D341Med (cell line): ENCODE data around the gene INO80.
"Not testable (repeated sequence)": the region's sequence is repeated elsewhere in the genome, so short reads cannot be mapped to it uniquely, and the experiment has no call there.

ENCODE experiments used
- DNase-seq: peaks from one replicate; pipeline ENCODE4 v3.0.0; 2012; ENCODE audit warnings: low spot score

INO80 gene

DNA sequence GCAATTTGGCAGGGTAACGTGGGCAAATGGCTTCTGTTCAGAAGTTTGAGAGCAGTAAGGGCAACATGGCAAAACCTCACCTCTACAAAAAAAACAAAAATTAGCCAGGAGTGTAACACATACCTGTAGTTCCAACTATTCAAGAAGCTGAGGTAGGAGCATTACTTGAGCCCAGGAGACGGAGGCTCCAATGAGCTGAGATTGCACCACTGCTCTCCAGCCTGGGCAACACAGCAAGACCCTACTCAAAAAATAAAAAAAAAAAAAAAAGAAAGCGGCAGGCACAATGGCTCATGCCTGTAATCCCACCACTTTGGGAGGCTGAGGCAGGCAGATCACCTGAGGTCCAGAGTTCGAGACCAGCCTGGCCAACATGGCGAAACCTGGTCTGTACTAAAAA, 5.9 kb upstream of the INO80 start:
- DNase-seq = no peak

DNA sequence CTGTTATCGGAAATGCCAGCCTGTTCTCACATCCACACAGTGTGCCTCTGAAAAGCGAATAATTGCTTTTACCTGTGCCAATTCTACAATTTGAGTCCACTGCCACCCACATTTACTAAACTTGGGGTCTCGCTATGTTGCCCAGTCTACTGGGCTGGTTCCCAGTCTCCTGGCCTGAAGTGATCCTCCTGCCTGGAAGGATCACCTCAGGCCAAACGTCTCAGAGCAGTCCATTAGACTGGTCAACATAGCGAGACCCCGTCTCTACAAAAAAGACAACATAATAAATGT, 827 bp upstream of the INO80 start:
- no peak for DNase-seq

DNA sequence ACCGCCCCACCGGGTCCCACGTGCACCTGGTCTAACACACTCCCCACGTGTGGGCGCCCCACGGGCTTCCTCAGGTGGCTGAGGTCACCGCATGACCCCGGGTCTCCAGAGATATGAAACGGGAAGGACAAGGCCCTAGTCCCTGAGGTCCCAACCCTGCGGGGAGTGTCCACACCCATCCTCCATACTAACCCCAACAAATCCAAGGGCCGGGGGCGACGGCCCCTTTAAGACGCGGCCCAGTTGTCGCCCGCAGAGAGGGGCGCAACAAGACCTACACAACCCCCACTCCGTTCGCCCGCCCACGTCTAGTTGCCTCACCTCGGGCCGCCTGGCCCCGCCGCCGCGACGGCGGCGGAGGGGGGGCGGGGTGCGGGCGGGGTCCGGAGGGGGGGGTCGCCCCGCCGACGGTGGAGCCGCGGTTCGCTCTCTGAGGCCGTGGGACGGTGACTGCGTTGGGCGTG, 396 bp downstream of the INO80 start:
- no peak for DNase-seq

DNA sequence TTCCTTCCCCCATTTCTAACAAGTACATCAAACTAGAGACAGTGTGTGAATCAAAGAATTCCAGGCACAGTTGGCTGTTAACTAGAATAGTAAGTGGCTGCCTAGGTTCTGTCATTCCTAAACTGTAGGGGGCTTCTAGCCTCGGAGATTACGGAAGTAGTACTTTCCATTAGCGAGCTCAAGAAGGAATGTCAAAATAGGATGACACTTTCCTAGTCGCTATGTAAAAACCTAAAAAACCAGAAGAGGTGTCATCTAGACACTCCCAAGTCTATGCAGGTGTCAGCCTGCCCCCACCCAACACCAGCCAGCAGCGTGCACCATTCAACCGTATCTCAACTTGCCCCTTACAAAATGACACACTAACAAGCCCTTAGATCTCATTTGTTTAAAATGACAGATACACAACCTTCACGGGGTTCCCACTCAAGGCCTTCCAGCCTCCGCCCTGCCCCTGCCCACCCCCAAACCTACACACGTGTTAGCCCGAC, 874 bp downstream of the INO80 start:
- DNase-seq = no peak

DNA sequence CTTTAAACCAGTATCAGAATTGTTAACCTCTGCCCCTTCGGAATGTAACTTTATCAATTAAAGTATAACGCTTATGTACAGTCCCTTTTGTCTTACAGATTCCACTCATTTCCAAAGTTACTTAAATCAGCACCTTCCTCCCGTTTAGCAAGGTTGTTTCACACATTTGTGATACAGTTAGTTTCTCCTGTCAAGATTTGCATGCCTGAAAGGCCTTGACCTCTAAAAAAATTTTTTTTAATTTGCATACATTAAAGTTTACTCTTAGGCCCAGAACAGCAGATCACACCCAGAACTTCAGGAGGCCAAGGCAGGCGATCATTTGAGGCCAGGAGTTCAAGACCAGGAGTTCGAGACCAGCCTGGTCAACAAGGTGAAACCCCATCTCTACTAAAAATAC, 9.1 kb downstream of the INO80 start:
- no peak for DNase-seq

DNA sequence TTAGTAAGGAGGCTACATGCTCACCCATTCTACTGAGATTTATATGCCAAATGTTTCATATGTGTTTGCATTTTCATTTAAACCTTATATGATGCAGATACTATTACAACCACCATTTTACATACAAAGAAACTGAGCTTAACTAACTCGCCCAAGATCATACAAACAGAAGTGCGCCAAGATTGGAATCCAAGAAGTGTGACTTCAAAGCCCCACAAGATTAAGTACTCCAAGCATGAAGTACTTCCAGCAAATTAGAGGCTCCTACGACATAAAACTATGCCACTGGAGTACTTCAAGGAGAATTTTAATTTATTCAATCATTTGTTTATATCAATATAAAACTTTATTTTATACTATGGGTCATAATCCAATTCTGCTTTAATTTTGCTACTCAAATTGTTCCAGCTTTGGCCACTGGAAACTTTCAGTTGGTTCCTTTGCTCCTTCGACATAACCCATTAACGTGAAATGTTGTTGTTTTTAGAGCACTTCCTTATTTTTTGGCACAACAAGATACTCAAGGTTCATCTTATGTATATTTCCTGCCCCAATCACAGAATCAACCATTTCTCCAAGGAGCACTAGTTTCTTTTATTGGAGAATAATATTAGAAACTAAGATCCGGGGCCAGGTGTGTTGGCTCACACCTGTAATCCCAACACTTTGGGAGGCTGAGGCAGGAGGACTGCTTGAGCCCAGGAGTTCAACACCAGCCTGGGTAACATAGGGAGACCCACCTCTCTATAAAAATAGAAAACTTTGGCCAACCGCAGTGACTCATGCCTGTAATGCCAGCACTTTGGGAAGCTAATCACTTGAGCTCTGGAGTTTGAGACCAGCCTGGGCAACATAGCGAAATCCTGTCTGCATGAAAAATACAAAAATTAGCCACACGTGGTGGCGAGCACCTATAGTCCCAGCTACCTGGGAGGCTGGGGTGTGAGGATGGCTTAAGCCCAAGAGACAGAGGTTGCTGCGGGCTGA, 10.4 kb downstream of the INO80 start:
- DNase-seq = no peak

DNA sequence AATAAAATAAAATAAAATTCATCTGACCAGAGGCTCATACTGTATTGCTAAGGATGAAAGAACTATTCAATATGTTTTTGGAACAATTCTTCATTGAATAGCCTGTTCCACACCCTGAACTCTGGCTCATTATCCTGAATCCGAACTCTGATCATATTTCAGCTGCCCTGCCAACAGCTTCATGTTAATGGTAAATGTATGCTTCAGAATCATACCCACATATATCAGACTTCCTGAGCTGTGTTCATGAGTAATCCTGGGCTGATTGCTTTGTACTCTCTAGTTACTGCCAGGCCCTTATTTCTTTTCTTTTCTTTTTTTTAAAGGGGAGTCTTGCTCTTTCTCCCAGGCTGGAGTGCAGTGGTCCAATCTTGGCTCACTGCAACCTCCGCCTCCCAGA, 11.8 kb downstream of the INO80 start:
- no peak for DNase-seq

DNA sequence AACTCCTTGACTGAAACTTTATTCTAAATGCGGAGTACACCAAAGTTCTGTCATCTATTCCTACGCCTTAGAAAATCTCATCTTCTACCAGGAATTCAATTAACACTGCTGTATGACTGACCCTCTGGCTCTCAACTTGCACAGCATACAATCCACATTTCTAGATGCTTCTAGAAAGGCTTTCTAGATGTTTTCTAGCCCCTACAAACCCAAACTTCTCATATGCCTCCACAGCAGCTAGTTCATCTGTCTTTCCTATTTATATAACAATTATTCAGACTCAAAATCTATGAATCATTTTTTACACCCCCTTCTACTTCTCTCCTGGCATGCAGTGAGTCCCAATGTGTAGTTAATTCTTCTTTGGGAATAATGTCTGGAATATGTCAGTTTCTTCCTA, 13.2 kb downstream of the INO80 start:
- no peak for DNase-seq

DNA sequence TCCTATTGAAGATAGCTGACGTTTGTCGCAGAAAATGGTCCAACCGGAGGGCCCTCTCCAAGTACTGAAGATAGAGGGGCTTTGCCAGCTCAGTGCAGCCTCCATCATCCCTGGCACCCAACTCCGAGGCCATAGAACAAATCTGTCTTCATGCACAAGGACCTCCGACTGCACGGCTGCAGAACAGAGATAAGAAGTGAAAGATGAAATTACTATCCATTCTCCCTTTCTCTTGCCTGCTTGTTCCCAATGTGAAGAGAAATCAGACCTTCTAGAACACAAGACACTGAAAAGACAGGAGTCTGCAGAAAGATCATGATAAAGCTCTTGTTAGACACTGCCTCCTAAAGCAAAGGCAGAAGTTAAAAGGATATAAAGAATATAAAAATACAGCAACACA, 19.9 kb downstream of the INO80 start:
- no peak for DNase-seq

DNA sequence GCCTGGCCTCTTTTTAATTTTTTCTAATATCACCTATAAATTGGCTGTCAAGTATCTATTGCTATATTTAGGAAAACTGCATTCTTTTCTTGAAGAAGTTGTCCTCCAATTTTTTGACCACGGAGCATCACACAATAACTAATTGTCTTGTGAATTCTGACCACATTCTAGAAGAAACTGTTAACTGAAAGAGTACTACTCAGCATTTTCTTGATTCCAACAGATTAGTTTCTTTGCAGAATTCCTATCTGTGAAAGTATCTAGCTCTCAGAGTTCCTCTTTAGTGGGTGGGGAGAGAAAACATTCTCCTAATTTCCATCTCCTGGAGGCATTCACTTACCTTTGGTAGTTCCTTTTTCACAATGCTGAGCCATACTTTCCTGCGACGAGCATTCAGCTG, 31.1 kb downstream of the INO80 start:
- no peak for DNase-seq

DNA sequence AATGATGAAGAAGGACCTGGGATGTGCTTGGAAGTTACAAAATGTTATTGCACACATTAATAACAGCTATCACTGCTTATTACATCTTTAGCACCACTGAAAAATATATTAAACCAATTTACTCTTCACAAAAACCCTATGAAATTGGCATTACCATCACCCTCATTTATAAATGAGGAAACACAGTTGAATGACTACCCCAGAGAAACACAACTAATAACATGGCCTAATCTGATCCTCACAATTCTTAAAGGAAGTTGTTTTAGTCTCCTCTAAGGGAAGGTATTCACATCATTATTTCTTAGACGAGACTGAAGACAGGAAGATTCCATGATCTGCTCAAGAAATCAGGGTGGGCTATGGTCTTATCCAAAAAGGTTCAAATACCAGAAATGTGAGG, 35.9 kb downstream of the INO80 start:
- DNase-seq = no peak

DNA sequence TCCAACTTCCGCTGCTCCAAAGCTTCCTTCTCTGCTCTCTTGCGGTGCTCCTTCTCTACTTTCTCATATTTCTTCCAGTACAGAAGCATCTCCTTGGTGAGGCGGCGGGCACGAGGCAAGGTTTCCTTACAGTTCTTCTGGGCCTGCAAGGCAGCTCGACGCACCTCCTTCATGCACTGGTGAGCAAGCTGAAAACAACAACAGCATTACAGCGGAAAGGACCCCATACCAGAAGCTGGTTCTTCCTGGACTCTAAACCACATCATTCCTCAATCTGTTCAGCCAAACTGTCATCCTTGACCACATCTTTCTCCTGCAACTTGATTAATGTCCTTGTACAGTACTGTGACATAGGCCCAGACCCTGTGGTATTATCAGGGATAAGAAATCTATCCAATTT, 36.4 kb downstream of the INO80 start:
- no peak for DNase-seq

DNA sequence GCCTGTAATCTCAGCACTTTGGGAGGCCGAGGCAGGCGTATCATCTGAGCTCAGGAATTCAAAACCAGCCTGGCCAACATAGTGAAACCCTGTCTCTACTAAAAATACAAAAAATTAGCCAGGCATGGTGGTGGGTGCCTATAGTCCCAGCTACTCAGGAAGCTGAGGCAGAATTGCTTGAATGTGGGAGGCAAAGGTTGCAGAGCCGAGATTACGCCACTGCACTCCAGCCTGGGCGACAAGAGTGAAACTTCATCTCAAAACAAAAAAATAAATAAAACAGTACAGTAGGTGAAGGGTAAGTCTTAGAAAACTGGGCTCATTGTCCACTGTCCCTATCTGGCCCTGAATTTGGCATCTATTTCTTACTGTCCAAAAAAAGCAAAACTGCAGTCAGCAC, 37.2 kb downstream of the INO80 start:
- not testable (repeated sequence) for DNase-seq

DNA sequence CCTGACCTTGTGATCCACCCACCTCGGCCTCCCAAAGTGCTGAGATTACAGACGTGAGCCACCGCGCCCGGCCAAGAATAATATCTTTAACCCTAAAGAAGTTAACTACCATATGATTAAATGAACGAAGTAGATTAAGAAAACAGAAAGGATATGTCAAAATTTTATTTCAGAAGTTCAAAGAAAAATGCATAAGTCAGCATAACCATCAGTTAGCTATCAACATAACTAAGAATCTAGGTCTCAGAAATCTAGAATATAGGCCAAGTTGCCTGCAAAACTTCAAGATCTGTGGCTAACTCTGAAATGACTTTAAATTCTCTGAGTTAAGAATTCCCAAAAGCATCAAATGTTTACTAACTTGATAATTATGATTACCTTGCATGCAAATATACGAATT, 38.0 kb downstream of the INO80 start:
- DNase-seq = no peak

DNA sequence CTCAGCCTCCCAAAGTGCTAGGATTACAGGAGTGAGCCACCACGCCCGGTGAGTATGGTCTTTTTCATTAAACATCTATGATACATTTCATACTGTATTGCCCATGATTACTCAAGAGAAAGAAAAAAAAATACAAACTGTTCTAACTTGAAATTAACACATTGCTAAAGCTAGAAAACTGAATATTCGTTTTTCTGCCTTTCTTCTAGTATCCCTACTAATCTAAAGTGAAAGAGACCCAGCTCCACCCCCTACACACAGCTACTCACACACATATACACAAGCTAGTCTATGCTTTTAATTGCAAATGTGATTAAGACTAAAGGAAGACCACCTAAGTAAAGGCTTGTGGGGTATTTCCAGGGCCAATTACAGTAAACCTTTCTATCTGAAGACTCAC, 43.1 kb downstream of the INO80 start:
- no peak for DNase-seq

DNA sequence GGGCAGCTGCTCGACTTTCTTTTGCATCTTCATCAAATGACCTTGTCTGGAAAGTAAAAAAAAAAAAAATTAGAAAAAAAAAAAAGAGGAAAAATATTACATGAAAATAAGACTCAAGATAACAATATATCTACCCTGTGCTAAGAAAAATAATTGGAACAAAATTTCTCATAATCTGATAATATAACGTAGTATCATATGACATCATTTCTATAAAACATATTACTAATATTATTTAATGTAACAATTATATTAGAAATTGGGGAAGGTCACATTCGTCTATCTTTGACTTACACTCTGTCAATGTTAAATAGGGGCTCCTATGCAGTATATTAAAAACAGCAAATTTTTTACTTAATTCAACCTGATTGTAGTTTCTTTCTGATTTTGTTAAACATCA, 44.1 kb downstream of the INO80 start:
- no peak for DNase-seq

DNA sequence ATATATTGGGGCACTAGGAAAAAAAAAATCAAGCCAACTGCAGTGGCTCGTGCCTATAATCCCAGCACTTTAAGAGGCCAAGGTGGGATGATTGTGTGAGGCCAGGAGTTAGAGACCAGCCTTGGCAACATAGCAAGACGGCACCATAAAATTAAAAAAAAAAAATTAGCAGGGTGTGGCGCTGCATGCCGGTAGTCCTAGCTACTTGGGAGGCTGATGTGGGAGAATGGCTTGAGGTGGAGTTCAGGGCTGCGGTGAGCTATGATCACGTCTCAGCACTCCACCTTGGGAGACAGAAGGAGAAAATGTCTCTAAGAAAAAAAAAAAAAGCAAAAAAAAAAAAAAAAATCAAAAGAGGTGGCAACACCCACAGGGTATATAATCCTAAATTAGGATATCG, 49.6 kb downstream of the INO80 start:
- no peak for DNase-seq

DNA sequence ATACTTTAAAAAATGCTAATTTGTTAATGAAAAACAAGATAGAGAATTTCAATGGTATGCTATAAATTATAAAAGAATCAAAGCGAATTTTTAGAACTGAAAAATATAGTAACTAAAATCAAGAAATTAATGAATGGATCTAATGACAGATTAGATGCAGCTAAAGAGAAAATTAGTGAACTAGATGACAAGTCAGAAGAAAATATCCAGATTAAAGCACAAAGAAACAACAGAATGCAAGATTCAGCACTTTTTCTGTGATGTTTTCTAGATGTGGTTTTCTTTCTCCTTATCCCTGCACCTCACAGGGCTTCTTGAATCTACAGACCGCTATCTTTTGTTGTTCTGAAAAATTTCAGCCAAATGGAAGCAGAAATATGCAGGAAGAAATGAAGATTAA, 54.4 kb downstream of the INO80 start:
- DNase-seq = no peak

DNA sequence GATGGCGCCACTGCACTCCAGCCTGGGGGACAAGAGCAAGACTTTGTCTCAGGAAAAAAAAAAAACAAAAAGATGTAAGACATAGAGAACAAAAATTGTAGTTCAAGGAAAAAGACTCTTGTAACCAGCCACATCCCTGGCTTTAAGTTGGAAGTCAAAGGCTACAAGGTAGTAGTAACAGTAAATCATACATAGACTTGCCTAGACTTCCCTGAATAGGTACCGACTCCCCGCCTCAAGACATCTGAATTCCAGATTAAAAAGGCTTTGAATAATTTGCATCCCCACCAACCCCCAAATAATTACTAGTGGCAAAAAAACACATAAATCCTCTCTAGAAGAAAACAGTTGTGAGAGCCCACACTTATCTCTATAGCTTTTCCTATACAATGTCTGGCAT, 55.6 kb downstream of the INO80 start:
- DNase-seq = no peak

DNA sequence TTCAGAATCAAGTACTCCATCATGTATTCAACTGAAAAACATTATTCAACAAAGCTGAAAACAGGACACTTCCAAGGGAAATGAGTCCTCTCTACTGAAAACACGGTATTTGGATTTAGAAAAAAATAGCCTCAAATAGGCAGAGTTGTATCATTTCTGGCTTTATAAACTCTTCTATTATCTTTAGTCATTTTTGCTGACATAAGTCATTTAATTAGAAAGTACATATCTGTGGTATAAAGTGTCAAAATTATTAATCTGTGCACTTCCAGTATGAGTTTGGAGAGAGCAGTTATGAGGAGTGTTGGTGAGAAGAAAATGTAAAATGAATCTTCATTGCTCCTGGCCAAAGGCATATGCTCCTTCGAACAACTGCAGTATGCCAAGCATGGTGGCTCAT, 59.3 kb downstream of the INO80 start:
- no peak for DNase-seq

DNA sequence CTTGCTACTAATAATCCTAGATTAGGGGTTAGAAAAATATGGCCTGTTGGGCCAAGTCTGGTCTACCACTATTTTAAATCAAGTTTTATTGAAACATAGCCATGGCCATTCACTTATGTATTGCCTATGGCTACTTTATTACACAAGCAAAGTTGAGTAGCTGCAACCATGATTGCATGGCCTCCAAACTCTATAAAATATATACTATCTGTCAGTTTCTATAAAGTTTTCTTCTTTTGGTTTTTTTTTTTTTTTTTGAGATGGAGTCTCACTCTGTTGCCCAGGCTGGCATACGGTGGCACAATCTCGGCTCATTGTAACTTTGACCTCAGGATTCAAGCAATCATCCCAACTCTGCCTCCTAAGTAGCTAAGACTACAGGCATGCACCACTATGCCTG, 60.4 kb downstream of the INO80 start:
- DNase-seq = no peak

DNA sequence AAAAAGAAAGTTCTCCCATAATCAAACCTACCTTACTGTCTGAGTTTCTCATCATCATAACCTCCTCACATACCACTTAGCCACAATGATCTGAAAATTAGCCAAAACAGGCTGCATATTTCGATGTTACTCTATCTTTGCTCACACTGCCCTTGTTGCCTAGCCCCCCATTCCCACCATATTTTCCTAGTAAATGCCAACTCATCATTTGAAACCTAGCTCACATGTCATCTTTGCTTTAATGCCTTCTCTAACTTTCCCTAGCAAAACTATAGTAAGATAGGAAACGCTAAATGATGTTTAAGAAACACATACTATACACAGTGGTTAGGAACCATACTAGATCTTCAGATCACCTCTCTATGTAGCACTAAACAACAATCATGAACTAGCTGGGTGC, 64.9 kb downstream of the INO80 start:
- DNase-seq = no peak

DNA sequence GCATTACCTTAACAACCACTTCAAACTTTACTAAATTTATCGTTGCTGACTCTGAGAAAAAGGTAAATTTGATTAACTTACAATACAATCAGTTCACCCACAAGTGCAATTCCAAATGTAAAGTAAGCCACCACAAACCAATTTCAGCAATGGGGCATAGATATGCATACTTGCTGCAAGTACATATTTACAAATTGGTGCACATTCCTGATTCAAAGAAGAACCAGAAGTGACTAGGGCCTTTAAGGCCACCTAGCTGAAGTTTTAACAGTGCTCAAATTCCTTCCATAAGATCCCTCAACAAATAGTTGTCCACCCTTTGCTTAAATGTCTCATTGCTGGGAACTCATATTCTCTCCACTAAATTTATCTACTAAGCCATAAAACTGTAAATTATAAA, 67.2 kb downstream of the INO80 start:
- no peak for DNase-seq

DNA sequence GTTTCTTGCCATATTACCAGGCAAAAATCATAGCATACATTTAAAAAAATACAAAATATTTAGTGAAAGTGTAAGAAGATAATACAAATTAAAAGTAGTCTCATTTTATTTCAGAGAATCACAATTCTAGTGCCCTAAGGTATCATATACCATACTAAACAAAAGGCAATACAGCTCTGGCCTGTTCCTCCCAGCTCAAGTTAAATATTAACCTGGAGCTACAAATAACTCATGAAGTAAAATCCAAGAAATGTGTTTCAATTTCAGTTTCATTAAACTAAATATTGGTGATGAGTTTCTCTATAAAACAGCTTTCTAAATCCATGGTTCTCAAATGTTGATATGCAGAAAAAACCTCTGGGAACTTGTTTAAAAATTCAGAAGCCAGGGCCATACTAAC, 67.7 kb downstream of the INO80 start:
- no peak for DNase-seq
